ENCODE measurements around the gene ANKRD27.
"Not testable (repeated sequence)": the region's sequence is repeated elsewhere in the genome, so short reads cannot be mapped to it uniquely, and the experiment has no call there.

DNA sequence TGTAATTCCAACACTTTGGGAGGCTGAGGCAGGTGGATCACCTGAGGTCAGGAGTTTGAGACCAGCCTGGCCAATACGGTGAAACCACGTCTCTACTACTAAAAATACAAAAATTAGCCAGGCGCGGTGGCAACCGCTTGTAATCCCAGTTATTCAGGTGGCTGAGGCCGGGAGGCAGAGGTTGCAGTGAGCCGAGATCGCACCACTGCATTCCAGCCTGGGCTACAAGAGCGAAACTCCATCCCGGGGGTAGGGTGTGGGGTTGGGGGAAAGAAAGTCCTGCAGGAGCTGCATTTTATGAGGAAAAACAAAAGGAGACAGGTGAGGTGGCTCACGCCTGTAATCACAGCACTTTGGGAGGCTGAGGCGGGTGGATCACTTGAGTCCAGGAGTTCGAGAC, 22.6 kb downstream of the ANKRD27 start:
- TF ChIP-seq, protein P1, sequence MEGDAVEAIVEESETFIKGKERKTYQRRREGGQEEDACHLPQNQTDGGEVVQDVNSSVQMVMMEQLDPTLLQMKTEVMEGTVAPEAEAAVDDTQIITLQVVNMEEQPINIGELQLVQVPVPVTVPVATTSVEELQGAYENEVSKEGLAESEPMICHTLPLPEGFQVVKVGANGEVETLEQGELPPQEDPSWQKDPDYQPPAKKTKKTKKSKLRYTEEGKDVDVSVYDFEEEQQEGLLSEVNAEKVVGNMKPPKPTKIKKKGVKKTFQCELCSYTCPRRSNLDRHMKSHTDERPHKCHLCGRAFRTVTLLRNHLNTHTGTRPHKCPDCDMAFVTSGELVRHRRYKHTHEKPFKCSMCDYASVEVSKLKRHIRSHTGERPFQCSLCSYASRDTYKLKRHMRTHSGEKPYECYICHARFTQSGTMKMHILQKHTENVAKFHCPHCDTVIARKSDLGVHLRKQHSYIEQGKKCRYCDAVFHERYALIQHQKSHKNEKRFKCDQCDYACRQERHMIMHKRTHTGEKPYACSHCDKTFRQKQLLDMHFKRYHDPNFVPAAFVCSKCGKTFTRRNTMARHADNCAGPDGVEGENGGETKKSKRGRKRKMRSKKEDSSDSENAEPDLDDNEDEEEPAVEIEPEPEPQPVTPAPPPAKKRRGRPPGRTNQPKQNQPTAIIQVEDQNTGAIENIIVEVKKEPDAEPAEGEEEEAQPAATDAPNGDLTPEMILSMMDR (IDR thresholded peaks at IDR 0.05): not testable (repeated sequence)
- not testable (repeated sequence) for TF ChIP-seq POLR2A (IDR thresholded peaks at IDR 0.05)
